HepG2 (cell line): ENCODE results near the gene DIMT1. TPM values are rescaled to one million over a fixed set of nuclear protein-coding genes. Genes with fewer than 3 reads are reported as not detected.

ENCODE experiments used
- ADNP ChIP-seq: sonication (generic); formaldehyde crosslinking; IDR thresholded peaks from 2 replicates; pipeline ENCODE4 v1.4.0; 2020; ENCODE audit warnings: missing genetic modification reagents
- ATF4 ChIP-seq, 2 experiments: fragments of 450-650 bp in 1 of 2; sonication (generic) in 1 of 2; formaldehyde crosslinking; IDR thresholded peaks; 2 replicates each; pipeline versions ENCODE4 v1.5.0 to v1.8.0; 2020 to 2022; ENCODE audit warnings: mild to moderate bottlenecking in 1 of 2, missing genetic modification reagents in 1 of 2
- GMEB2 ChIP-seq: IDR thresholded peaks from 2 replicates; pipeline ENCODE4 v1.6.1; 2016; ENCODE audit warnings: missing biosample characterization, missing genetic modification reagents, low read depth
- IKZF1 ChIP-seq: fragments of 450-650 bp; IDR thresholded peaks from 2 replicates; pipeline ENCODE4 v1.7.1; 2016
- NPAS2 ChIP-seq: sonication (generic); formaldehyde crosslinking; IDR thresholded peaks from 2 replicates; pipeline ENCODE4 v1.8.0; 2022; ENCODE audit warnings: mild to moderate bottlenecking, missing genetic modification reagents, borderline replicate concordance
- NR2F2 ChIP-seq: IDR thresholded peaks from 2 replicates; pipeline ENCODE4 v1.6.1; 2012; ENCODE audit warnings: low read depth, inconsistent platforms, borderline replicate concordance
- SP5 ChIP-seq: IDR thresholded peaks from 2 replicates; pipeline ENCODE4 v1.6.1; 2016; ENCODE audit warnings: low read depth, borderline replicate concordance
- ZC3H4 ChIP-seq: sonication (generic); formaldehyde crosslinking; IDR thresholded peaks from 2 replicates; pipeline ENCODE4 v1.4.0; 2020; ENCODE audit warnings: missing genetic modification reagents, borderline replicate concordance
- ZNF629 ChIP-seq: sonication (generic); formaldehyde crosslinking; conservative IDR thresholded peaks from 2 replicates; pipeline ENCODE4 v1.5.0; 2020; ENCODE audit warnings: missing genetic modification reagents
- polyA plus RNA-seq, 8 experiments: library from polyadenylated mRNA; depleted of rRNA in 3 of 8; stranded (reverse) in 7 of 8; unstranded in 1 of 8; fragments of >200 nt; fragmentation: Illumina TruSeq in 4 of 8; extraction: Trizol in 4 of 8; gene quantifications; 2 replicates each; pipeline versions ENCODE4 v1.2.1 to v1.2.3, GENCODE V29; 2011 to 2016; ENCODE audit warnings: low read depth in 4 of 8, missing spikeins in 1 of 8, mixed read lengths in 1 of 8; ENCODE audit not compliant: insufficient read depth in 1 of 8
- total RNA-seq, 5 experiments: library from RNA; depleted of rRNA; stranded (reverse); fragments of >200 nt; fragmentation: Illumina TruSeq; extraction: Trizol; gene quantifications; 2 replicates each; pipeline ENCODE4 v1.2.3, GENCODE V29; 2016; ENCODE audit warnings: low read depth in 1 of 5
- TF ChIP-seq, protein P1 (sequence below): IDR thresholded peaks from 2 replicates; pipeline ENCODE4 v1.6.1; 2016; ENCODE audit warnings: missing compliant biosample characterization, missing genetic modification reagents, borderline replicate concordance
- TF ChIP-seq, protein P2 (sequence below): sonication (generic); formaldehyde crosslinking; IDR thresholded peaks from 2 replicates; pipeline ENCODE4 v1.5.0; 2020; ENCODE audit warnings: mild to moderate bottlenecking, missing genetic modification reagents, borderline replicate concordance
- TF ChIP-seq, protein P3 (sequence below): sonication (generic); formaldehyde crosslinking; IDR thresholded peaks from 2 replicates; pipeline ENCODE4 v1.4.0; 2020; ENCODE audit warnings: missing genetic modification reagents, borderline replicate concordance
- TF ChIP-seq, protein P4 (sequence below), 2 experiments: sonication (generic) in 1 of 2; formaldehyde crosslinking in 1 of 2; IDR thresholded peaks; 2 replicates each; pipeline versions ENCODE4 v1.5.1 to v1.6.1; 2011 to 2020; ENCODE audit warnings: borderline replicate concordance in 1 of 2, low read depth in 1 of 2, low read length in 1 of 2, mild to moderate bottlenecking in 1 of 2, missing genetic modification reagents in 1 of 2, moderate library complexity in 1 of 2

DIMT1 gene
- total and polyA plus RNA-seq, 2 of the 13 experiments (the other 11 are each of a cell fraction or from before 2014, with no cell fraction given): 16.1 to 35.2 TPM

- TF ChIP-seq, protein P1, sequence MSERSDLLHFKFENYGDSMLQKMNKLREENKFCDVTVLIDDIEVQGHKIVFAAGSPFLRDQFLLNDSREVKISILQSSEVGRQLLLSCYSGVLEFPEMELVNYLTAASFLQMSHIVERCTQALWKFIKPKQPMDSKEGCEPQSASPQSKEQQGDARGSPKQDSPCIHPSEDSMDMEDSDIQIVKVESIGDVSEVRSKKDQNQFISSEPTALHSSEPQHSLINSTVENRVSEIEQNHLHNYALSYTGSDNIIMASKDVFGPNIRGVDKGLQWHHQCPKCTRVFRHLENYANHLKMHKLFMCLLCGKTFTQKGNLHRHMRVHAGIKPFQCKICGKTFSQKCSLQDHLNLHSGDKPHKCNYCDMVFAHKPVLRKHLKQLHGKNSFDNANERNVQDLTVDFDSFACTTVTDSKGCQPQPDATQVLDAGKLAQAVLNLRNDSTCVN: peak; percentile 75
- TF ChIP-seq, protein P2, sequence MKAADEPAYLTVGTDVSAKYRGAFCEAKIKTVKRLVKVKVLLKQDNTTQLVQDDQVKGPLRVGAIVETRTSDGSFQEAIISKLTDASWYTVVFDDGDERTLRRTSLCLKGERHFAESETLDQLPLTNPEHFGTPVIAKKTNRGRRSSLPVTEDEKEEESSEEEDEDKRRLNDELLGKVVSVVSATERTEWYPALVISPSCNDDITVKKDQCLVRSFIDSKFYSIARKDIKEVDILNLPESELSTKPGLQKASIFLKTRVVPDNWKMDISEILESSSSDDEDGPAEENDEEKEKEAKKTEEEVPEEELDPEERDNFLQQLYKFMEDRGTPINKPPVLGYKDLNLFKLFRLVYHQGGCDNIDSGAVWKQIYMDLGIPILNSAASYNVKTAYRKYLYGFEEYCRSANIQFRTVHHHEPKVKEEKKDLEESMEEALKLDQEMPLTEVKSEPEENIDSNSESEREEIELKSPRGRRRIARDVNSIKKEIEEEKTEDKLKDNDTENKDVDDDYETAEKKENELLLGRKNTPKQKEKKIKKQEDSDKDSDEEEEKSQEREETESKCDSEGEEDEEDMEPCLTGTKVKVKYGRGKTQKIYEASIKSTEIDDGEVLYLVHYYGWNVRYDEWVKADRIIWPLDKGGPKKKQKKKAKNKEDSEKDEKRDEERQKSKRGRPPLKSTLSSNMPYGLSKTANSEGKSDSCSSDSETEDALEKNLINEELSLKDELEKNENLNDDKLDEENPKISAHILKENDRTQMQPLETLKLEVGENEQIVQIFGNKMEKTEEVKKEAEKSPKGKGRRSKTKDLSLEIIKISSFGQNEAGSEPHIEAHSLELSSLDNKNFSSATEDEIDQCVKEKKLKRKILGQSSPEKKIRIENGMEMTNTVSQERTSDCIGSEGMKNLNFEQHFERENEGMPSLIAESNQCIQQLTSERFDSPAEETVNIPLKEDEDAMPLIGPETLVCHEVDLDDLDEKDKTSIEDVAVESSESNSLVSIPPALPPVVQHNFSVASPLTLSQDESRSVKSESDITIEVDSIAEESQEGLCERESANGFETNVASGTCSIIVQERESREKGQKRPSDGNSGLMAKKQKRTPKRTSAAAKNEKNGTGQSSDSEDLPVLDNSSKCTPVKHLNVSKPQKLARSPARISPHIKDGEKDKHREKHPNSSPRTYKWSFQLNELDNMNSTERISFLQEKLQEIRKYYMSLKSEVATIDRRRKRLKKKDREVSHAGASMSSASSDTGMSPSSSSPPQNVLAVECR (CRISPR knock-in tag): peak; percentile 98
- TF ChIP-seq NPAS2 (CRISPR knock-in tag) (no peak), ZNF629 (CRISPR knock-in tag) (no peak), SP5 (CRISPR knock-in tag) (peak; percentile 66), ATF4 (CRISPR knock-in tag; IDR thresholded peaks at IDR 0.05) (peak in 1 of 2 experiments; percentile 36; a peak in 1 of 4 replicates), ZC3H4 (CRISPR knock-in tag) (0 out of 2 replicates have a peak, but pooled peaks have one; percentile 24), GMEB2 (CRISPR knock-in tag) (peak; percentile 65; the same call in 1 of the 2 replicates), ADNP (CRISPR knock-in tag) (no peak), IKZF1 (no peak), NR2F2 (no peak; the same call in 1 of the 2 replicates)
- TF ChIP-seq, protein P3, sequence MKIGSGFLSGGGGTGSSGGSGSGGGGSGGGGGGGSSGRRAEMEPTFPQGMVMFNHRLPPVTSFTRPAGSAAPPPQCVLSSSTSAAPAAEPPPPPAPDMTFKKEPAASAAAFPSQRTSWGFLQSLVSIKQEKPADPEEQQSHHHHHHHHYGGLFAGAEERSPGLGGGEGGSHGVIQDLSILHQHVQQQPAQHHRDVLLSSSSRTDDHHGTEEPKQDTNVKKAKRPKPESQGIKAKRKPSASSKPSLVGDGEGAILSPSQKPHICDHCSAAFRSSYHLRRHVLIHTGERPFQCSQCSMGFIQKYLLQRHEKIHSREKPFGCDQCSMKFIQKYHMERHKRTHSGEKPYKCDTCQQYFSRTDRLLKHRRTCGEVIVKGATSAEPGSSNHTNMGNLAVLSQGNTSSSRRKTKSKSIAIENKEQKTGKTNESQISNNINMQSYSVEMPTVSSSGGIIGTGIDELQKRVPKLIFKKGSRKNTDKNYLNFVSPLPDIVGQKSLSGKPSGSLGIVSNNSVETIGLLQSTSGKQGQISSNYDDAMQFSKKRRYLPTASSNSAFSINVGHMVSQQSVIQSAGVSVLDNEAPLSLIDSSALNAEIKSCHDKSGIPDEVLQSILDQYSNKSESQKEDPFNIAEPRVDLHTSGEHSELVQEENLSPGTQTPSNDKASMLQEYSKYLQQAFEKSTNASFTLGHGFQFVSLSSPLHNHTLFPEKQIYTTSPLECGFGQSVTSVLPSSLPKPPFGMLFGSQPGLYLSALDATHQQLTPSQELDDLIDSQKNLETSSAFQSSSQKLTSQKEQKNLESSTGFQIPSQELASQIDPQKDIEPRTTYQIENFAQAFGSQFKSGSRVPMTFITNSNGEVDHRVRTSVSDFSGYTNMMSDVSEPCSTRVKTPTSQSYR: 0 out of 2 replicates have a peak, but pooled peaks have one; percentile 8
- TF ChIP-seq, protein P4, sequence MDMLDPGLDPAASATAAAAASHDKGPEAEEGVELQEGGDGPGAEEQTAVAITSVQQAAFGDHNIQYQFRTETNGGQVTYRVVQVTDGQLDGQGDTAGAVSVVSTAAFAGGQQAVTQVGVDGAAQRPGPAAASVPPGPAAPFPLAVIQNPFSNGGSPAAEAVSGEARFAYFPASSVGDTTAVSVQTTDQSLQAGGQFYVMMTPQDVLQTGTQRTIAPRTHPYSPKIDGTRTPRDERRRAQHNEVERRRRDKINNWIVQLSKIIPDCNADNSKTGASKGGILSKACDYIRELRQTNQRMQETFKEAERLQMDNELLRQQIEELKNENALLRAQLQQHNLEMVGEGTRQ (IDR thresholded peaks at IDR 0.05; ENCODE audit: low read depth, low read length): no peak
- TF ChIP-seq, protein P4 (CRISPR knock-in tag; IDR thresholded peaks at IDR 0.05; ENCODE audit: borderline replicate concordance): peak; percentile 68
These were observed at the start of gene DIMT1 (continued) for GRCh38 chr5:62403411-62404250.
